Progenitor cell of endocrine pancreas (in vitro differentiated cells): ENCODE results near the gene PRDM16. TPM values are rescaled to one million over a fixed set of nuclear protein-coding genes. Genes with fewer than 3 reads are reported as not detected.
A peak's percentile ranks its signal among the peaks of the same experiment; 100 is the strongest.

Experiments used
- DNase-seq: peaks from one replicate; pipeline ENCODE4 v3.0.0; 2021; ENCODE audit warnings: low spot score; ENCODE audit not compliant: unreplicated experiment
- H3K27ac Mint-ChIP-seq: 2 replicates; pipeline ENCODE4 v1.8.0; 2021; ENCODE audit warnings: mild to moderate bottlenecking, moderate library complexity, mixed read lengths
- H3K27me3 Mint-ChIP-seq: 2 replicates; pipeline ENCODE4 v1.8.0; 2021; ENCODE audit warnings: mixed read lengths
- H3K36me3 Mint-ChIP-seq: 2 replicates; pipeline ENCODE4 v1.8.0; 2022; ENCODE audit warnings: mixed read lengths; ENCODE audit not compliant: insufficient read depth
- H3K4me1 Mint-ChIP-seq: 2 replicates; pipeline ENCODE4 v1.8.0; 2021; ENCODE audit warnings: low read depth, mixed read lengths
- H3K4me3 Mint-ChIP-seq: 2 replicates; pipeline ENCODE4 v1.8.0; 2021; ENCODE audit warnings: low read depth, mild to moderate bottlenecking, moderate library complexity, mixed read lengths
- H3K9me3 Mint-ChIP-seq: 2 replicates; pipeline ENCODE4 v1.8.0; 2021; ENCODE audit warnings: low read depth, mixed read lengths
- CTCF ChIP-seq: fragments of 200-600 bp; sonication (generic); IDR thresholded peaks from one replicate; pipeline ENCODE4 v1.5.0; 2021; ENCODE audit warnings: antibody characterized with exemption, mild to moderate bottlenecking; ENCODE audit not compliant: unreplicated experiment
- total RNA-seq: library from RNA; stranded (reverse); gene quantifications from 2 replicates; pipeline ENCODE4 v1.2.1, GENCODE V29; 2021

Gene PRDM16
- total RNA-seq, 1 donor from 2014 or later: 69.1 TPM

GRCh38 chr1:3196577-3197245, 127.7 kb downstream of the PRDM16 start:
- TF ChIP-seq CTCF: no peak
- H3K27me3 Mint-ChIP-seq: peaks cover 3% of the 10 kb centered on the region
- H3K27ac Mint-ChIP-seq: no peak overlapping the region
- H3K4me1 Mint-ChIP-seq: peaks cover 28% of the 10 kb centered on the region
- no peak for DNase-seq
- H3K36me3 Mint-ChIP-seq: peaks cover 8% of the 10 kb centered on the region
- no peak overlapping the region for H3K4me3 Mint-ChIP-seq
- no peaks in the 10 kb centered on the region for H3K9me3 Mint-ChIP-seq

GRCh38 chr1:3197781-3198316, 128.8 kb downstream of the PRDM16 start:
- peaks cover 1% of the 10 kb centered on the region for H3K27me3 Mint-ChIP-seq
- H3K4me3 Mint-ChIP-seq: no peak overlapping the region
- no peak for TF ChIP-seq CTCF
- peak overlapping the region; percentile 56 for H3K27ac Mint-ChIP-seq
- H3K36me3 Mint-ChIP-seq: peaks cover 6% of the 10 kb centered on the region
- H3K9me3 Mint-ChIP-seq: no peaks in the 10 kb centered on the region
- peaks cover 19% of the 10 kb centered on the region for H3K4me1 Mint-ChIP-seq
- DNase-seq: no peak

DNA sequence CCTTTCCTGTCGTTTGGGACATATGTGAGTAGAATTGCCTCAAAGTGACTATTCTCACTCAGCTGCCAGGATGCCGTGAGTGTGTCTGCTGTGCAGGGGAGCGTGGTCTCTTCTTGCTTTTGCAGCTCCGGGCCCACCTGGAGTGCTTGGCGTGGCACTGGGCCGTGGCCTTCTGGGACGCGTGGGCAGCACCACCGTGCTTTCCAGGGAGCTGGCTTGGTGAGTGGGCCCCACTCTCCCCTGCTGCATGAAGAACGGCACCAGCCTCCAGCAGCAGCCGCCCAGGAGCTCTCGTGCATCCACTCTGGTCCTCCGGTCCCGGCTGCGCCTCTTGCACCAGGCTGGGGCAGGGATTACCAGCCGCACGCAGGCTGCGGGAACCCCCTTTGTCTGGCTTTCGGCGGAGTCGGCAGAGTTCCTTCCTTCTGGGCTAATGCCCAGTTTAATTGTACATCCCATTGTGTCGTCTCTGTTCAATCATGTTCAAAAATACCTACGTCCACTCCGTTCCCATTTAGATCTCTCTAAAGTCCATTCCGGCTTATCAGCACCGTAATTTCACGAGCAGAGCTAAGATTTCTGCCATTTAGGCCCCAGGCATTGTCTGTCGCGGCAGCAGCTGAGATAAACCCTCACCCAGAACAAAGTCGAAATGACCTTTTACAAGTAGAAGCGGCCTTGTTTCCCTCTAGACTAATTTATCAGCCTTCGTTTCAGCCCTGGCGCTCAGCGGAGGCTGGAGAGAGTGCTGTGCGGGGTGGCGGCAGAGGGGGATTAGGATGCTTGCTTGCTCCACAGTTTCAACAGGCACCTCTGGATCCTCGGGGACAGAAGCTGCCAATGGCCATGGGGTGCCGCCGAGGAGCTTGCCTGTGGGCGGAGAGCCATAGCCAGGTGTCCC, 129.6 kb downstream of the PRDM16 start:
- peak overlapping the region; percentile 78 for H3K27ac Mint-ChIP-seq

DNA sequence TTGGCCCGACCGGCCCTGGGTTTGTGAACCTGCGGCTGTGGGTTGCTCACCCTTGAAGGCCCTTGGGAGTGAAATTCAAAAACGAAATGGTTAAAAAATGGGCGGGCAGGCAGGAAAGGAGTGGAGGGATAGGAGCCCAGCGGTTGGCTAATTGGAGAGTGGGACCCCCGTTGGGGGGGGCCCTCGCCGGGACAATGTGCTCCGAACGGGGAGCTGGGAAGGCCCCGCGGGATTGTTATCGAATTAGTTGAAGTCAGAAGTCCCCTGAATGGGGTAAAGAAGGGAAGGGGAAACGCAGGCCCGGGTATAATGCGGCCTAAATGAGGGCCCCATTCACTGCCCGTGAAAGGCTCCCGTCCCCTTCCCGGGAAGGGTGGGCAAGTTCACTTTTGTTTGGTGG, 135.7 kb downstream of the PRDM16 start:
- Mint-ChIP-seq H3K4me1 (peaks cover 12% of the 10 kb centered on the region), H3K9me3 (no peaks in the 10 kb centered on the region), H3K27ac (peak overlapping the region; percentile 87), H3K4me3 (no peak overlapping the region), H3K27me3 (no peaks in the 10 kb centered on the region), H3K36me3 (peaks cover 11% of the 10 kb centered on the region)
- no peak for DNase-seq
- TF ChIP-seq CTCF: no peak

More for the DNA sequence above, 129.6 kb downstream of the PRDM16 start:
- Mint-ChIP-seq H3K9me3 (no peaks in the 10 kb centered on the region), H3K4me3 (no peak overlapping the region), H3K27me3 (no peaks in the 10 kb centered on the region), H3K36me3 (peaks cover 6% of the 10 kb centered on the region), H3K4me1 (peaks cover 19% of the 10 kb centered on the region)
- no peak for TF ChIP-seq CTCF
- DNase-seq: no peak

DNA sequence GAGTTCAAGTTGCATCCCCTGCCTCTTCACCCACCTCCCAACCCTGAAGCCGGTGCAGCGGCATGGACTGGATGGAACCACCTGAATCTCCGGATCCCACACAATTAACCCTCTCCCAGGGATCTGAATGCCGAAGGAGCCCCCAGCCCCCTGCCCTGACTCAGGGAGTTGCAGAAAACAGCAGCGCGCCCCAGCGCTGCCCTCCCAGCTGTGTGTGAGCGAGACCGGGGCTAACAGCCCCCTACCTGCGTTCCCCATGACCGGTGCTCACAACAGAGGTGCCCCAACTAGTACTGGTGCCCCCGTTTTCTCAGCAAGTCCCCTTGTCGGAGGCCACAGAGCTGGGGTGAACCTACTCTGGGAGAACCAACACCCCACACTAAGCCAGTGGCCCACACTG, 136.8 kb downstream of the PRDM16 start:
- TF ChIP-seq CTCF: no peak
- H3K9me3 Mint-ChIP-seq: no peaks in the 10 kb centered on the region
- no peak overlapping the region for H3K4me3 Mint-ChIP-seq
- no peak overlapping the region for H3K27ac Mint-ChIP-seq
- H3K36me3 Mint-ChIP-seq: peaks cover 11% of the 10 kb centered on the region
- DNase-seq: no peak
- H3K4me1 Mint-ChIP-seq: peaks cover 10% of the 10 kb centered on the region
- no peaks in the 10 kb centered on the region for H3K27me3 Mint-ChIP-seq
